Right lobe of liver (tissue), 4 donors: ENCODE measurements around the gene BPIFB1.

ENCODE experiments used
- CTCF ChIP-seq, 4 donors: fragments of 200-600 bp in 3 of 4; fragments of 450-650 bp in 1 of 4; IDR thresholded peaks; one replicate each; pipeline versions ENCODE4 v1.5.1 to v1.8.0; 2016 to 2022; ENCODE audit warnings: antibody characterized with exemption in 4 of 4, mild to moderate bottlenecking in 2 of 4
- POLR2A ChIP-seq: fragments of 450-650 bp; IDR thresholded peaks from one replicate; pipeline ENCODE4 v1.6.1; 2017; ENCODE audit warnings: antibody characterized with exemption, mild to moderate bottlenecking
- donor health status: DM: no; HTN: no; CAD: no.
- donor health status: DM: no; HTN: no; CAD: no.
- donor health status: DM: no; HTN: yes; CAD: no.

- TF ChIP-seq CTCF (IDR thresholded peaks at IDR 0.05) = no peak
- no peak for TF ChIP-seq POLR2A
These were observed 32.3 kb upstream of the BPIFB1 start for GRCh38 chr20:33250666-33251065.
